GM12892 (cell line): ENCODE results near the gene GLP1R.

Experiments used
- DNase-seq: peaks from one replicate; pipeline ENCODE4 v3.0.0; 2011; ENCODE audit not compliant: insufficient read length
- FAIRE-seq: peaks from 2 replicates; lab custom pipeline; 2011; peaks lifted over from hg19 to GRCh38; lab: Jason Lieb, UNC
- POLR2A ChIP-seq: IDR thresholded peaks from 2 replicates; pipeline ENCODE4 v1.6.1; 2011; ENCODE audit warnings: low read depth, low read length, control low read depth
- POLR2AphosphoS5 ChIP-seq: IDR thresholded peaks from 2 replicates; pipeline ENCODE4 v1.6.1; 2011; ENCODE audit warnings: low read depth, low read length, control low read depth
- TAF1 ChIP-seq: IDR thresholded peaks from 2 replicates; pipeline ENCODE4 v1.6.1; 2011; ENCODE audit warnings: low read depth, mild to moderate bottlenecking, control low read depth, low read length, borderline replicate concordance

The GLP1R gene

GRCh38 chr6:39047434-39048327 lies 900 bp upstream of the GLP1R start:
- TF ChIP-seq TAF1 = no peak
- no peak for TF ChIP-seq POLR2A
- no peak for TF ChIP-seq POLR2AphosphoS5
- FAIRE-seq (no peak), DNase-seq (no peak)

- TF ChIP-seq TAF1 = no peak
- no peak for FAIRE-seq
Measured at GRCh38 chr6:39049575-39050283, 1.1 kb downstream of the GLP1R start.

GRCh38 chr6:39050453-39051112 lies 2.0 kb downstream of the GLP1R start:
- DNase-seq = no peak
- TF ChIP-seq POLR2A (no peak), POLR2AphosphoS5 (no peak), TAF1 (no peak)
- FAIRE-seq = no peak

More at GRCh38 chr6:39049575-39050283, 1.1 kb downstream of the GLP1R start:
- no peak for DNase-seq

- DNase-seq (no peak), FAIRE-seq (no peak)
- TF ChIP-seq POLR2AphosphoS5 (no peak), TAF1 (no peak), POLR2A (no peak)
Measured at GRCh38 chr6:39051399-39052122, 3.0 kb downstream of the GLP1R start.

- FAIRE-seq = no peak
- DNase-seq = no peak
- TF ChIP-seq POLR2A (no peak), TAF1 (no peak), POLR2AphosphoS5 (no peak)
Measured at GRCh38 chr6:39053016-39053624, 4.5 kb downstream of the GLP1R start.

- FAIRE-seq = no peak
- no peak for DNase-seq
- TF ChIP-seq POLR2AphosphoS5 (no peak), TAF1 (no peak), POLR2A (no peak)
Measured at GRCh38 chr6:39053854-39054576, 5.4 kb downstream of the GLP1R start.

- TF ChIP-seq POLR2AphosphoS5 (no peak), TAF1 (no peak), POLR2A (no peak)
- FAIRE-seq (no peak), DNase-seq (no peak)
Measured at GRCh38 chr6:39054577-39055142, 6.1 kb downstream of the GLP1R start.

GRCh38 chr6:39055661-39056060 lies 7.1 kb downstream of the GLP1R start:
- DNase-seq (no peak), FAIRE-seq (no peak)
- no peak for TF ChIP-seq POLR2AphosphoS5
- no peak for TF ChIP-seq TAF1
- TF ChIP-seq POLR2A = no peak

- DNase-seq (no peak), FAIRE-seq (no peak)
- TF ChIP-seq POLR2A = no peak
- no peak for TF ChIP-seq TAF1
- no peak for TF ChIP-seq POLR2AphosphoS5
Measured at GRCh38 chr6:39056191-39056590, 7.6 kb downstream of the GLP1R start.

- DNase-seq (no peak), FAIRE-seq (no peak)
- TF ChIP-seq POLR2A (no peak), POLR2AphosphoS5 (no peak), TAF1 (no peak)
Measured at GRCh38 chr6:39056681-39057080, 8.1 kb downstream of the GLP1R start.
